OCI-LY1 (cell line): ENCODE measurements around the gene ZNF668.
A peak's percentile ranks its signal among the peaks of the same experiment; 100 is the strongest.

Experiments
- H2AFZ ChIP-seq: fragments of 200-600 bp; sonication (generic), shearing (Covaris generic); 2 replicates; pipeline ENCODE4 v1.6.0; 2014; ENCODE audit warnings: antibody characterized with exemption, mild to moderate bottlenecking, low read length
- H3F3A ChIP-seq: fragments of 200-600 bp; sonication (generic), shearing (Covaris generic); 2 replicates; pipeline ENCODE4 v1.6.0; 2014; ENCODE audit warnings: mild to moderate bottlenecking, antibody characterized with exemption, low read length, moderate library complexity; ENCODE audit not compliant: insufficient read depth
- H3K27ac ChIP-seq: fragments of 200-600 bp; sonication (generic); 2 replicates; pipeline ENCODE4 v1.5.1; 2014; ENCODE audit warnings: low read length, mixed run types, mild to moderate bottlenecking, low read depth; ENCODE audit not compliant: poor library complexity, severe bottlenecking
- H3K27me3 ChIP-seq: fragments of 200-600 bp; sonication (generic); 2 replicates; pipeline ENCODE4 v1.6.0; 2014; ENCODE audit warnings: antibody characterized with exemption, mild to moderate bottlenecking, low read length, moderate library complexity; ENCODE audit not compliant: insufficient read depth
- H3K36me3 ChIP-seq: fragments of 200-600 bp; sonication (generic); 2 replicates; pipeline ENCODE4 v1.6.1; 2014; ENCODE audit warnings: mild to moderate bottlenecking, antibody characterized with exemption, low read length, moderate library complexity, mixed read lengths; ENCODE audit not compliant: insufficient read depth
- H3K4me1 ChIP-seq: fragments of 200-600 bp; sonication (generic); 2 replicates; pipeline ENCODE4 v1.5.1; 2014; ENCODE audit warnings: mild to moderate bottlenecking, low read length, moderate library complexity; ENCODE audit not compliant: insufficient read depth, severe bottlenecking
- H3K4me2 ChIP-seq: fragments of 200-600 bp; sonication (generic), shearing (Covaris generic); 2 replicates; pipeline ENCODE4 v1.6.1; 2014; ENCODE audit warnings: low read length
- H3K4me3 ChIP-seq: fragments of 200-600 bp; sonication (generic); 2 replicates; pipeline ENCODE4 v1.5.1; 2014; ENCODE audit warnings: low read length, low read depth, mild to moderate bottlenecking, mixed read lengths; ENCODE audit not compliant: poor library complexity, severe bottlenecking
- H3K79me2 ChIP-seq: fragments of 200-600 bp; shearing (Covaris generic); 2 replicates; pipeline ENCODE4 v1.6.1; 2016; ENCODE audit warnings: mixed run types, low read length, mixed read lengths; ENCODE audit not compliant: insufficient read depth
- H3K9ac ChIP-seq: fragments of 200-600 bp; sonication (generic), shearing (Covaris generic); 2 replicates; pipeline ENCODE4 v1.6.1; 2014; ENCODE audit warnings: mild to moderate bottlenecking, low read length, mixed read lengths
- H3K9me2 ChIP-seq: fragments of 200-600 bp; sonication (generic), shearing (Covaris generic); 2 replicates; pipeline ENCODE4 v1.6.1; 2014; ENCODE audit warnings: low read depth, mild to moderate bottlenecking, low read length, mixed read lengths
- H3K9me3 ChIP-seq: fragments of 200-600 bp; shearing (Covaris generic); 2 replicates; pipeline ENCODE4 v1.6.1; 2014; ENCODE audit warnings: low read length, mixed read lengths
- H4K20me1 ChIP-seq: fragments of 200-600 bp; sonication (generic), shearing (Covaris generic); 2 replicates; pipeline ENCODE4 v1.6.0; 2016; ENCODE audit warnings: mild to moderate bottlenecking, low read length; ENCODE audit not compliant: insufficient read depth
- CTCF ChIP-seq: fragments of 200-600 bp; sonication (generic), shearing (Covaris generic); IDR thresholded peaks from 2 replicates; pipeline ENCODE4 v1.5.1; 2017; ENCODE audit warnings: mild to moderate bottlenecking, antibody characterized with exemption, low read length, moderate library complexity, mixed read lengths
- EZH2 ChIP-seq: fragments of 200-600 bp; sonication (generic), shearing (Covaris generic); IDR thresholded peaks from 2 replicates; pipeline ENCODE4 v1.8.0; 2017; ENCODE audit warnings: borderline replicate concordance, mixed run types, mild to moderate bottlenecking, antibody characterized with exemption, low read length, moderate library complexity, mixed read lengths

Gene ZNF668

DNA sequence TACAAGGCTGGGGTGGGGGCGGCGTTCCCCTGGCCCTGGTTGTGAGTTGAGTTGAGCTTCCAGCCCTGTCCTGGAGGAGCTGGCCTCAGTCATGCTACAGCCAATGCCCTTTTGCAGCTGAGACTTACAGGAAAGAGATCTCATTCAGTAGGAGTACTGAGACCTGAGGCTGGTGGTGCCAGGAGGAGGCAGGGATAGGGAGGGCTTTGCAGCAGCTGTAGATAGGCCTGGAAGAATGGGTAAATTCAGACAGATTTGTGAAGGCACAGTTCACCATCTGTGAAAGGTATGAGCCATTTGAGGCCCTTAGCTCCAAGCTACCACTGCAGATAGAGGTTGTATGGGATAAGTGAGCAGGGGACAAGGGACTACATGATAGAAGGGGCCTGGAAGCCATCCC, 35.0 kb downstream of the ZNF668 start:
- no peaks in the 10 kb centered on the region for H3K79me2 ChIP-seq
- no peaks in the 10 kb centered on the region for H4K20me1 ChIP-seq
- peaks cover 17% of the 10 kb centered on the region; the same call in 1 of the 2 replicates for H3K36me3 ChIP-seq
- no peaks in the 10 kb centered on the region for H3K27me3 ChIP-seq
- no peak overlapping the region for H3K27ac ChIP-seq
- H3K9ac ChIP-seq = no peak overlapping the region
- H3K9me3 ChIP-seq = no peaks in the 10 kb centered on the region
- H3K9me2 ChIP-seq = no peaks in the 10 kb centered on the region
- no peak overlapping the region for H2AFZ ChIP-seq
- H3F3A ChIP-seq = no peaks in the 10 kb centered on the region
- H3K4me3 ChIP-seq = no peak overlapping the region
- H3K4me1 ChIP-seq = peaks cover 5% of the 10 kb centered on the region
- TF ChIP-seq CTCF (no peak), EZH2 (no peak)
- no peak overlapping the region for H3K4me2 ChIP-seq

GRCh38 chr16:31036691-31037090, 37.3 kb downstream of the ZNF668 start:
- H3K79me2 ChIP-seq = no peaks in the 10 kb centered on the region
- peaks cover 17% of the 10 kb centered on the region; the same call in 1 of the 2 replicates for H3K36me3 ChIP-seq
- no peaks in the 10 kb centered on the region for H3K27me3 ChIP-seq
- H3K9ac ChIP-seq = no peak overlapping the region
- H3F3A ChIP-seq = no peaks in the 10 kb centered on the region
- no peak overlapping the region for H3K4me2 ChIP-seq
- H3K4me1 ChIP-seq = peaks cover 17% of the 10 kb centered on the region
- no peaks in the 10 kb centered on the region for H3K9me3 ChIP-seq
- no peaks in the 10 kb centered on the region for H4K20me1 ChIP-seq
- H3K27ac ChIP-seq = no peak overlapping the region
- H3K4me3 ChIP-seq = no peak overlapping the region
- no peak for TF ChIP-seq CTCF
- TF ChIP-seq EZH2 = no peak
- no peaks in the 10 kb centered on the region for H3K9me2 ChIP-seq
- no peak overlapping the region for H2AFZ ChIP-seq

GRCh38 chr16:31033709-31034492, 40.1 kb downstream of the ZNF668 start:
- Histone ChIP-seq H2AFZ (peak overlapping the region; percentile 22; the same call in 1 of the 2 replicates), H3K9me3 (no peaks in the 10 kb centered on the region), H3K4me3 (peak overlapping the region; percentile 96), H3K9ac (peak overlapping the region; percentile 76), H3K79me2 (no peaks in the 10 kb centered on the region), H3K36me3 (peaks cover 5% of the 10 kb centered on the region; the same call in 1 of the 2 replicates), H3K27ac (no peak overlapping the region), H3K27me3 (no peaks in the 10 kb centered on the region), H3K4me1 (peaks cover 17% of the 10 kb centered on the region), H3F3A (no peaks in the 10 kb centered on the region), H3K4me2 (peak overlapping the region; percentile 87), H4K20me1 (no peaks in the 10 kb centered on the region), H3K9me2 (no peaks in the 10 kb centered on the region)
- TF ChIP-seq EZH2 (no peak), CTCF (no peak)
